ENCODE data around the gene ZNF136. TPM values are rescaled to one million over a fixed set of nuclear protein-coding genes. Genes with fewer than 3 reads are reported as not detected.
A peak's percentile ranks its signal among the peaks of the same experiment; 100 is the strongest.

The ZNF136 gene
- total RNA-seq = 14.4 TPM
- polyA plus RNA-seq (ENCODE audit: insufficient read depth, low read depth, low replicate concordance) = 4.6 TPM
- long read RNA-seq, donor 1, partial matches to known transcripts = 0 of 5 reads
- long read RNA-seq, donor 1, other reads (novel, unspliced or antisense) = 0 of 5 reads
- long read RNA-seq, donor 2, partial matches to known transcripts = 0 of 1 reads
- long read RNA-seq, donor 2, other reads (novel, unspliced or antisense) = 0 of 1 reads
- long read RNA-seq, donor 3, partial matches to known transcripts = 0 of 3 reads
- long read RNA-seq, donor 3, other reads (novel, unspliced or antisense) = 0 of 3 reads
- long read RNA-seq, donor 4 = 0 reads
- long read RNA-seq, donor 5 = 0 reads
- long read RNA-seq, donor 6, partial matches to known transcripts = 0 of 2 reads
- long read RNA-seq, donor 6, other reads (novel, unspliced or antisense) = 0 of 2 reads
- long read RNA-seq, donor 7, transcript ZNF136-201 (4 exons, 3,643 nt) = major isoform, 15 of 20 reads
- long read RNA-seq, donor 7, partial matches to known transcripts = 0 of 20 reads
- long read RNA-seq, donor 7, other reads (novel, unspliced or antisense) = 3 of 20 reads
- long read RNA-seq, donor 8, partial matches to known transcripts = 0 of 1 reads
- long read RNA-seq, donor 8, other reads (novel, unspliced or antisense) = 0 of 1 reads
- long read RNA-seq, donor 9, partial matches to known transcripts = 5 of 5 reads
- long read RNA-seq, donor 9, other reads (novel, unspliced or antisense) = 0 of 5 reads
- long read RNA-seq, donor 10, partial matches to known transcripts = 0 of 6 reads
- long read RNA-seq, donor 10, other reads (novel, unspliced or antisense) = 0 of 6 reads

- Histone ChIP-seq H3K36me3 (ENCODE audit: control insufficient read depth in 2 of 3, insufficient read depth in 3 of 3, low read length in 3 of 3) (no peaks in the 10 kb centered on the region), H3K4me3 (ENCODE audit: low read length in 3 of 3) (peak within 1 kb of the TSS; percentile 78 to 95 (median 93)), H3K27me3 (ENCODE audit: control insufficient read depth, insufficient read depth, low read length) (no peaks in the 10 kb centered on the region), H3K4me1 (ENCODE audit: control insufficient read depth in 2 of 3, insufficient read depth in 2 of 3, low read depth in 1 of 3, low read length in 3 of 3) (peaks cover 0 to 15% (median 3%) of the 10 kb centered on the region in 3 donors), H3K27ac (ENCODE audit: low read depth in 2 of 2, low read length in 2 of 2) (peak within 1 kb of the TSS; percentile 90 to 92), H3K9ac (ENCODE audit: low read length in 3 of 3) (peak within 1 kb of the TSS; percentile 54 to 100 (median 95)), H3K9me3 (ENCODE audit: control insufficient read depth in 2 of 3, insufficient read depth in 1 of 3, low read length in 3 of 3) (no peaks in the 10 kb centered on the region)
- DNase-seq = peak; percentile 96 to 98 (median 97)
- intact Hi-C loops (cut with DNase I) = no loop called here
- peak; percentile 51 for FAIRE-seq
- TF ChIP-seq, protein P1, sequence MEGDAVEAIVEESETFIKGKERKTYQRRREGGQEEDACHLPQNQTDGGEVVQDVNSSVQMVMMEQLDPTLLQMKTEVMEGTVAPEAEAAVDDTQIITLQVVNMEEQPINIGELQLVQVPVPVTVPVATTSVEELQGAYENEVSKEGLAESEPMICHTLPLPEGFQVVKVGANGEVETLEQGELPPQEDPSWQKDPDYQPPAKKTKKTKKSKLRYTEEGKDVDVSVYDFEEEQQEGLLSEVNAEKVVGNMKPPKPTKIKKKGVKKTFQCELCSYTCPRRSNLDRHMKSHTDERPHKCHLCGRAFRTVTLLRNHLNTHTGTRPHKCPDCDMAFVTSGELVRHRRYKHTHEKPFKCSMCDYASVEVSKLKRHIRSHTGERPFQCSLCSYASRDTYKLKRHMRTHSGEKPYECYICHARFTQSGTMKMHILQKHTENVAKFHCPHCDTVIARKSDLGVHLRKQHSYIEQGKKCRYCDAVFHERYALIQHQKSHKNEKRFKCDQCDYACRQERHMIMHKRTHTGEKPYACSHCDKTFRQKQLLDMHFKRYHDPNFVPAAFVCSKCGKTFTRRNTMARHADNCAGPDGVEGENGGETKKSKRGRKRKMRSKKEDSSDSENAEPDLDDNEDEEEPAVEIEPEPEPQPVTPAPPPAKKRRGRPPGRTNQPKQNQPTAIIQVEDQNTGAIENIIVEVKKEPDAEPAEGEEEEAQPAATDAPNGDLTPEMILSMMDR (IDR thresholded peaks at IDR 0.05; ENCODE audit: borderline replicate concordance, extremely low read depth, insufficient read depth) = no peak
Observed at GRCh38 chr19:12162882-12163806, at the start of gene ZNF136. ZNF136 (plus strand) TSS chr19:12163096; CDS start chr19:12163204, 108 bp downstream.

DNA sequence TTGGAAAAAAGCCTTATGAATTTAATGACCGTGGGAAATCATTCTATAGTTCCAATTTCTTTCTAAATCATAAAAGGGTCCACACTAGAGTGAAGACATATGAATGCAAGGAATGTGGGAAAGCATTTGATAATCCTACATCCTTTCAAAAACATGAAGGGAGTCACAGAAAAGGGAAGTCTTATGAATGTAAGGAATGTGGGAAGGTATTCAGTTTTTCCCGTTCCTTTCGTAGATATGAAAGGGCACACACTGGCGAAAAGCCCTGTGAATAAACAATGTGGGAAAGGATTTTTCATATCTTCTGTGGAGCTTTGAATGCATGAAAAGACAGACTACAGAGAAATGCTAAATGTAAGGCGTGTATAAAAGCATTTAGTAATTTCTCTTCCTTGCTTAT, 49.8 kb upstream of the ZNF136 start:
- TF ChIP-seq, protein P1 (IDR thresholded peaks at IDR 0.05; ENCODE audit: borderline replicate concordance, extremely low read depth, insufficient read depth) = no peak
- H3K4me1 ChIP-seq (ENCODE audit: control insufficient read depth in 2 of 3, insufficient read depth in 2 of 3, low read depth in 1 of 3, low read length in 3 of 3) = no peaks in the 10 kb centered on the region
- DNase-seq = no peak
- FAIRE-seq = no peak
- no peak overlapping the region for H3K9ac ChIP-seq (ENCODE audit: low read length in 3 of 3)
- peaks cover 2 to 18% (median 14%) of the 10 kb centered on the region in 3 donors for H3K36me3 ChIP-seq (ENCODE audit: control insufficient read depth in 2 of 3, insufficient read depth in 3 of 3, low read length in 3 of 3)
- no peak overlapping the region for H3K4me3 ChIP-seq (ENCODE audit: low read length in 3 of 3)
- H3K27me3 ChIP-seq (ENCODE audit: control insufficient read depth, insufficient read depth, low read length) = no peaks in the 10 kb centered on the region
- H3K9me3 ChIP-seq (ENCODE audit: control insufficient read depth in 2 of 3, insufficient read depth in 1 of 3, low read length in 3 of 3) = peaks cover 0 to 28% (median 6%) of the 10 kb centered on the region in 3 donors
- no peak overlapping the region for H3K27ac ChIP-seq (ENCODE audit: low read depth in 2 of 2, low read length in 2 of 2)
- intact Hi-C loops (cut with DNase I) = no loop called here

GRCh38 chr19:12117201-12117970, 45.5 kb upstream of the ZNF136 start:
- DNase-seq (no peak), FAIRE-seq (no peak)
- H3K36me3 ChIP-seq (ENCODE audit: control insufficient read depth in 2 of 3, insufficient read depth in 3 of 3, low read length in 3 of 3) = peaks cover 0 to 6% (median 2%) of the 10 kb centered on the region in 3 donors
- TF ChIP-seq, protein P1 (IDR thresholded peaks at IDR 0.05; ENCODE audit: borderline replicate concordance, extremely low read depth, insufficient read depth) = no peak
- peaks cover 0 to 12% (median 3%) of the 10 kb centered on the region in 3 donors for H3K9me3 ChIP-seq (ENCODE audit: control insufficient read depth in 2 of 3, insufficient read depth in 1 of 3, low read length in 3 of 3)
- no peak overlapping the region for H3K27ac ChIP-seq (ENCODE audit: low read depth in 2 of 2, low read length in 2 of 2)
- intact Hi-C loops (cut with DNase I) = no loop called here
- H3K4me3 ChIP-seq (ENCODE audit: low read length in 3 of 3) = no peak overlapping the region
- no peaks in the 10 kb centered on the region for H3K27me3 ChIP-seq (ENCODE audit: control insufficient read depth, insufficient read depth, low read length)
- H3K4me1 ChIP-seq (ENCODE audit: control insufficient read depth in 2 of 3, insufficient read depth in 2 of 3, low read depth in 1 of 3, low read length in 3 of 3) = no peaks in the 10 kb centered on the region
- no peak overlapping the region for H3K9ac ChIP-seq (ENCODE audit: low read length in 3 of 3)
